SK-N-SH (cell line): ENCODE results near the gene POLR2A. TPM values are rescaled to one million over a fixed set of nuclear protein-coding genes. Genes with fewer than 3 reads are reported as not detected.

ENCODE experiments used
- CTCF ChIA-PET: fragments of 300-600, 350-600 bp; formaldehyde crosslinking; extraction: SDS; loops from one replicate; lab custom pipeline; 2021; lab: Yijun Ruan, JAX
- POLR2A ChIA-PET: fragments of 350-600 bp; sonication (Branson Sonifier 250); formaldehyde crosslinking; extraction: SDS; loops from one replicate; lab custom pipeline; 2020; ENCODE audit warnings: antibody characterized with exemption, inconsistent platforms; lab: Yijun Ruan, JAX
- DNase-seq: peaks from one replicate; pipeline ENCODE4 v3.0.0; 2012
- H2AFZ ChIP-seq: fragments of 200-600 bp; sonication (generic); 2 replicates; pipeline ENCODE4 v1.8.1; 2016; ENCODE audit warnings: antibody characterized with exemption, mild to moderate bottlenecking, low read depth
- H3F3A ChIP-seq: fragments of 200-600 bp; sonication (generic); replicated peaks from 2 replicates; pipeline ENCODE3; 2016; ENCODE audit warnings: antibody characterized with exemption, mild to moderate bottlenecking; ENCODE audit not compliant: insufficient read depth
- H3K27ac ChIP-seq, 2 experiments: fragments of 200-500 bp in 1 of 2; fragments of 200-600 bp in 1 of 2; sonication (Bioruptor generic) in 1 of 2; sonication (generic), shearing (Covaris generic) in 1 of 2; 2 replicates each; pipeline versions ENCODE4 v1.5.1 to v1.6.1; 2014 to 2016; ENCODE audit warnings: low read depth in 2 of 2, inconsistent platforms in 1 of 2, low read length in 1 of 2, mild to moderate bottlenecking in 1 of 2, mixed read lengths in 1 of 2
- H3K27me3 ChIP-seq: fragments of 200-600 bp; sonication (generic), shearing (Covaris generic); 2 replicates; pipeline ENCODE4 v1.6.1; 2016; ENCODE audit warnings: mixed run types; ENCODE audit not compliant: insufficient read depth
- H3K36me3 ChIP-seq, 2 experiments: fragments of 200-500 bp in 1 of 2; fragments of 200-600 bp in 1 of 2; sonication (Bioruptor generic) in 1 of 2; sonication (generic) in 1 of 2; replicated peaks in 1 of 2; 2 replicates each; pipeline versions ENCODE3 to v1.5.1; 2014 to 2016; ENCODE audit warnings: low read length in 1 of 2, mild to moderate bottlenecking in 1 of 2; ENCODE audit not compliant: insufficient read depth in 2 of 2, control insufficient read depth in 1 of 2
- H3K4me1 ChIP-seq, 2 experiments: fragments of 200-500 bp in 1 of 2; fragments of 200-600 bp in 1 of 2; sonication (Bioruptor generic) in 1 of 2; sonication (generic), shearing (Covaris generic) in 1 of 2; 2 replicates each; pipeline versions ENCODE4 v1.5.1 to v1.6.1; 2014 to 2016; ENCODE audit warnings: low read depth in 1 of 2, low read length in 1 of 2, mixed run types in 1 of 2; ENCODE audit not compliant: insufficient read depth in 2 of 2, control insufficient read depth in 1 of 2
- H3K4me2 ChIP-seq: fragments of 200-600 bp; sonication (generic), shearing (Covaris generic); 2 replicates; pipeline ENCODE4 v1.6.1; 2017; ENCODE audit warnings: mixed run types
- H3K4me3 ChIP-seq, 2 experiments: fragments of 200-500 bp in 1 of 2; fragments of 200-600 bp in 1 of 2; sonication (Bioruptor generic) in 1 of 2; sonication (generic), shearing (Covaris generic) in 1 of 2; 2 replicates each; pipeline versions ENCODE4 v1.5.1 to v1.8.1; 2014 to 2016; ENCODE audit warnings: low read depth in 2 of 2, inconsistent platforms in 1 of 2, low read length in 1 of 2, mild to moderate bottlenecking in 1 of 2, mixed read lengths in 1 of 2, moderate library complexity in 1 of 2
- H3K79me2 ChIP-seq: fragments of 200-600 bp; sonication (generic); 2 replicates; pipeline ENCODE4 v1.8.1; 2017; ENCODE audit warnings: mild to moderate bottlenecking; ENCODE audit not compliant: insufficient read depth
- H3K9ac ChIP-seq: fragments of 200-600 bp; sonication (generic); 2 replicates; pipeline ENCODE4 v1.6.1; 2017; ENCODE audit warnings: mixed run types
- H3K9me2 ChIP-seq: fragments of 200-600 bp; sonication (generic); 2 replicates; pipeline ENCODE4 v1.6.1; 2017; ENCODE audit warnings: mixed run types
- H3K9me3 ChIP-seq: fragments of 200-600 bp; sonication (generic); 2 replicates; pipeline ENCODE4 v1.6.1; 2017; ENCODE audit warnings: mixed run types, mild to moderate bottlenecking, moderate library complexity
- H4K20me1 ChIP-seq: fragments of 200-600 bp; sonication (generic); 2 replicates; pipeline ENCODE4 v1.6.1; 2017; ENCODE audit warnings: mild to moderate bottlenecking, mixed run types; ENCODE audit not compliant: insufficient read depth
- ELF1 ChIP-seq: IDR thresholded peaks from 2 replicates; pipeline ENCODE4 v1.4.0; 2012
- EP300 ChIP-seq, 2 experiments: IDR thresholded peaks; 2 replicates each; pipeline versions ENCODE4 v1.4.0 to v1.6.1; 2012; ENCODE audit warnings: borderline replicate concordance in 1 of 2, low read depth in 1 of 2, low read length in 1 of 2
- FOXJ3 ChIP-seq: sonication (generic); formaldehyde crosslinking; IDR thresholded peaks from 2 replicates; pipeline ENCODE4 v1.5.1; 2020; ENCODE audit warnings: mild to moderate bottlenecking, missing genetic modification reagents
- GABPA ChIP-seq: IDR thresholded peaks from 2 replicates; pipeline ENCODE4 v1.4.0; 2012; ENCODE audit warnings: low read depth, mild to moderate bottlenecking
- GATA2 ChIP-seq: sonication (generic); formaldehyde crosslinking; IDR thresholded peaks from 2 replicates; pipeline ENCODE4 v1.5.0; 2020; ENCODE audit warnings: mild to moderate bottlenecking, missing genetic modification reagents
- JUND ChIP-seq: IDR thresholded peaks from 2 replicates; pipeline ENCODE4 v1.4.0; 2012
- MEF2A ChIP-seq: IDR thresholded peaks from 2 replicates; pipeline ENCODE4 v1.4.0; 2012; ENCODE audit warnings: low read depth, borderline replicate concordance
- MXI1 ChIP-seq: IDR thresholded peaks from 2 replicates; pipeline ENCODE4 v1.6.1; 2012; ENCODE audit warnings: mild to moderate bottlenecking, low read depth, low read length, improper control_type of control experiment
- NFIC ChIP-seq: IDR thresholded peaks from 2 replicates; pipeline ENCODE4 v1.4.0; 2012; ENCODE audit warnings: borderline replicate concordance
- PBX3 ChIP-seq: IDR thresholded peaks from 2 replicates; pipeline ENCODE4; 2012
- POLR2AphosphoS5 ChIP-seq: IDR thresholded peaks from 2 replicates; pipeline ENCODE4 v1.6.1; 2012; ENCODE audit warnings: low read depth, low read length
- RAD21 ChIP-seq: IDR thresholded peaks from 2 replicates; pipeline ENCODE4 v1.6.1; 2012; ENCODE audit warnings: mild to moderate bottlenecking, low read length
- RCOR1 ChIP-seq: fragments of 150-350 bp; IDR thresholded peaks from 2 replicates; pipeline ENCODE4 v1.6.1; 2017; ENCODE audit warnings: antibody characterized with exemption, low read length
- REST ChIP-seq: IDR thresholded peaks from 2 replicates; pipeline ENCODE4 v1.6.1; 2012; ENCODE audit warnings: mild to moderate bottlenecking, low read depth, low read length, moderate library complexity
- RFX5 ChIP-seq: IDR thresholded peaks from 2 replicates; pipeline ENCODE4 v1.6.1; 2012; ENCODE audit warnings: mild to moderate bottlenecking, improper control_type of control experiment, low read length
- RXRA ChIP-seq: IDR thresholded peaks from 2 replicates; pipeline ENCODE4 v1.4.0; 2012; ENCODE audit warnings: low read depth, mild to moderate bottlenecking, borderline replicate concordance
- TAF1 ChIP-seq: IDR thresholded peaks from 2 replicates; pipeline ENCODE4 v1.6.1; 2012; ENCODE audit warnings: low read depth, mild to moderate bottlenecking, low read length, moderate library complexity, borderline replicate concordance
- TCF12 ChIP-seq: IDR thresholded peaks from 2 replicates; pipeline ENCODE4 v1.4.0; 2012
- TEAD4 ChIP-seq: IDR thresholded peaks from 2 replicates; pipeline ENCODE4 v1.4.0; 2012; ENCODE audit warnings: mild to moderate bottlenecking, borderline replicate concordance; ENCODE audit not compliant: insufficient read depth
- YY1 ChIP-seq: IDR thresholded peaks from 2 replicates; pipeline ENCODE4 v1.4.0; 2012; ENCODE audit warnings: low read depth, mild to moderate bottlenecking
- WGBS: methylation state at CpG from one replicate; pipeline ENCODE4 v1.1.6; 2017; ENCODE audit warnings: low lambda C conversion rate; 5-methylcytosine and 5-hydroxymethylcytosine counted together
- polyA plus RNA-seq, 3 experiments: library from polyadenylated mRNA; depleted of rRNA; stranded (reverse); fragments of >200 nt; gene quantifications; 2 replicates each; pipeline ENCODE4 v1.2.3, GENCODE V29; 2012

POLR2A gene
- polyA plus RNA-seq, 1 of the 3 experiments (the other 2 are of a cell fraction): 37.3 TPM

- Histone ChIP-seq H3K4me3 (no peak overlapping the region), H3K36me3 (no peaks in the 10 kb centered on the region), H3K79me2 (peaks cover 98% of the 10 kb centered on the region), H3K27me3 (no peaks in the 10 kb centered on the region), H3K9me3 (no peaks in the 10 kb centered on the region), H3F3A (peaks cover 15% of the 10 kb centered on the region), H3K4me1 (peaks cover 16 to 26% of the 10 kb centered on the region in 2 experiments; a peak in 2 of 4 replicates), H3K9me2 (no peaks in the 10 kb centered on the region), H4K20me1 (peaks cover 65% of the 10 kb centered on the region), H3K27ac (peak overlapping the region in 1 of 2 experiments; percentile 44; a peak in 2 of 4 replicates), H2AFZ (no peak overlapping the region), H3K4me2 (peak overlapping the region; percentile 95; the same call in 1 of the 2 replicates), H3K9ac (no peak overlapping the region)
- 97% methylated on average over 15 of the region's 15 CpGs for WGBS
- DNase-seq: no peak
- no peak for TF ChIP-seq ELF1
- TF ChIP-seq RFX5: no peak
- no peak for TF ChIP-seq GATA2
- no peak for TF ChIP-seq REST
- no peak for TF ChIP-seq TEAD4
- TF ChIP-seq POLR2AphosphoS5: no peak
- TF ChIP-seq FOXJ3 (CRISPR knock-in tag): no peak
- TF ChIP-seq RAD21: no peak
- no peak for TF ChIP-seq JUND
- no peak for TF ChIP-seq NFIC
- no peak for TF ChIP-seq RXRA
- TF ChIP-seq PBX3: no peak
- TF ChIP-seq MXI1: no peak
- TF ChIP-seq TAF1: no peak
- TF ChIP-seq TCF12: no peak
- no peak for TF ChIP-seq MEF2A
- TF ChIP-seq EP300 (IDR thresholded peaks at IDR 0.05; ENCODE audit: borderline replicate concordance in 1 of 2, low read depth in 1 of 2, low read length in 1 of 2): no peak
- TF ChIP-seq YY1: no peak
- no peak for TF ChIP-seq GABPA
- TF ChIP-seq RCOR1: no peak
- POLR2A ChIA-PET: interaction anchor here (0.6 to 1.1 kb wide), 3 partner anchors 8 to 96 kb away, joined by 3 read pairs; partner anchors contain the start of gene TMEM256
- CTCF ChIA-PET: interaction anchor here (0.9 to 2.3 kb wide), 7 partner anchors 18 to 130 kb away, joined by 3 to 11 read pairs (median 3); partner anchors contain the start of gene SENP3
These were observed 8.3 kb upstream of the POLR2A start for GRCh38 chr17:7475764-7476422.
